Measurements from ENCODE around the gene HAP1.

GRCh38 chr17:41772586-41773189 is 38.2 kb upstream of the HAP1 start:
- TF ChIP-seq CTCF (IDR thresholded peaks at IDR 0.05) (no peak), POLR2AphosphoS5 (IDR thresholded peaks at IDR 0.05; ENCODE audit: low read depth, low read length) (no peak), REST (IDR thresholded peaks at IDR 0.05; ENCODE audit: insufficient read depth in 1 of 2, low read depth in 2 of 2, low read length in 1 of 2) (no peak)

Measured in Panc1 (cell line).